Measurements from ENCODE around the gene GTF2H3. TPM values are rescaled to one million over a fixed set of nuclear protein-coding genes. Genes with fewer than 3 reads are reported as not detected.
"Not testable (repeated sequence)": the region's sequence is repeated elsewhere in the genome, so short reads cannot be mapped to it uniquely, and the experiment has no call there.

The GTF2H3 gene
- total RNA-seq, 2 donors from 2014 or later, result 17.4 to 29.9 TPM

- Histone ChIP-seq H3K27ac (no peak overlapping the region), H3K9me3 (no peaks in the 10 kb centered on the region), H3K4me3 (no peak overlapping the region), H3K27me3 (replicated peaks; ENCODE audit: insufficient read depth) (no peaks in the 10 kb centered on the region), H3K4me1 (ENCODE audit: control insufficient read depth in 1 of 2, low read depth in 2 of 2) (peaks cover 12 to 21% of the 10 kb centered on the region in 2 donors), H3K36me3 (peaks cover 20% of the 10 kb centered on the region)
- no peak for TF ChIP-seq CTCF (IDR thresholded peaks at IDR 0.05)
- no peak for ATAC-seq (ENCODE audit: insufficient number of reproducible peaks, low FRiP score, low read depth)
- no peak for DNase-seq (ENCODE audit: low spot score)
Measured at GRCh38 chr12:123599310-123599709, 34.3 kb upstream of the GTF2H3 start.

GRCh38 chr12:123599721-123600120 is 33.9 kb upstream of the GTF2H3 start:
- no peak overlapping the region for H3K27ac ChIP-seq
- H3K36me3 ChIP-seq, result peaks cover 20% of the 10 kb centered on the region
- H3K9me3 ChIP-seq, result no peaks in the 10 kb centered on the region
- no peak for TF ChIP-seq CTCF (IDR thresholded peaks at IDR 0.05)
- DNase-seq (ENCODE audit: low spot score), result no peak
- no peaks in the 10 kb centered on the region for H3K27me3 ChIP-seq (replicated peaks; ENCODE audit: insufficient read depth)
- peaks cover 12 to 21% of the 10 kb centered on the region in 2 donors for H3K4me1 ChIP-seq (ENCODE audit: control insufficient read depth in 1 of 2, low read depth in 2 of 2)
- ATAC-seq (ENCODE audit: insufficient number of reproducible peaks, low FRiP score, low read depth), result no peak
- no peak overlapping the region for H3K4me3 ChIP-seq

GRCh38 chr12:123601602-123602489 is 31.8 kb upstream of the GTF2H3 start, which contains the start of gene DDX55:
Gene DDX55 (plus strand): TSS chr12:123602099. CDS start chr12:123602149, 50 bp downstream.
- DNase-seq (ENCODE audit: low spot score), result no peak
- ATAC-seq (ENCODE audit: insufficient number of reproducible peaks, low FRiP score, low read depth), result peak; percentile 72
- peak; percentile 45 for TF ChIP-seq CTCF (IDR thresholded peaks at IDR 0.05)
- Histone ChIP-seq H3K4me1 (ENCODE audit: control insufficient read depth in 1 of 2, low read depth in 2 of 2) (peaks cover 12 to 21% of the 10 kb centered on the region in 2 donors), H3K9me3 (no peaks in the 10 kb centered on the region), H3K4me3 (peak within 1 kb of the TSS; percentile 83), H3K27me3 (replicated peaks; ENCODE audit: insufficient read depth) (no peaks in the 10 kb centered on the region), H3K27ac (peak within 1 kb of the TSS; percentile 72 to 78), H3K36me3 (peaks cover 17% of the 10 kb centered on the region)

GRCh38 chr12:123602651-123603195 is 30.9 kb upstream of the GTF2H3 start:
- Histone ChIP-seq H3K36me3 (peaks cover 14% of the 10 kb centered on the region), H3K4me1 (ENCODE audit: control insufficient read depth in 1 of 2, low read depth in 2 of 2) (peaks cover 12 to 21% of the 10 kb centered on the region in 2 donors), H3K4me3 (peak overlapping the region; percentile 83), H3K9me3 (no peaks in the 10 kb centered on the region), H3K27me3 (replicated peaks; ENCODE audit: insufficient read depth) (no peaks in the 10 kb centered on the region), H3K27ac (peak overlapping the region in 1 of 2 donors; percentile 78)
- no peak for TF ChIP-seq CTCF (IDR thresholded peaks at IDR 0.05)
- no peak for DNase-seq (ENCODE audit: low spot score)
- ATAC-seq (ENCODE audit: insufficient number of reproducible peaks, low FRiP score, low read depth), result no peak

- H3K27me3 ChIP-seq (replicated peaks; ENCODE audit: insufficient read depth); DNase-seq (ENCODE audit: low spot score); H3K27ac ChIP-seq; H3K9me3 ChIP-seq; ATAC-seq (ENCODE audit: insufficient number of reproducible peaks, low FRiP score, low read depth); H3K4me3 ChIP-seq: not testable (repeated sequence)
- Histone ChIP-seq H3K4me1 (ENCODE audit: control insufficient read depth in 1 of 2, low read depth in 2 of 2) (peaks cover 12 to 21% of the 10 kb centered on the region in 2 donors), H3K36me3 (peaks cover 15% of the 10 kb centered on the region)
Measured at GRCh38 chr12:123603495-123603894, 30.1 kb upstream of the GTF2H3 start.
